Retinal pigment epithelial cell (primary cell): Measurements from ENCODE around the gene SUN5.
"Not testable (repeated sequence)": the region's sequence is repeated elsewhere in the genome, so short reads cannot be mapped to it uniquely, and the experiment has no call there.

Experiments
- DNase-seq: peaks from one replicate; pipeline ENCODE4 v3.0.0-alpha.2; 2010; ENCODE audit warnings: low read depth
- H3K4me3 ChIP-seq: 2 replicates; pipeline ENCODE4 v1.5.1; 2011; ENCODE audit warnings: mild to moderate bottlenecking, low read length, control low read depth, moderate library complexity
- CTCF ChIP-seq: conservative IDR thresholded peaks from 2 replicates; pipeline ENCODE4 v1.5.1; 2011; ENCODE audit warnings: low read depth, low read length, control low read depth, inconsistent platforms

Gene SUN5

GRCh38 chr20:32977281-32978008 is 26.8 kb downstream of the SUN5 start:
- no peak for TF ChIP-seq CTCF
- no peak for DNase-seq
- no peak overlapping the region for H3K4me3 ChIP-seq

GRCh38 chr20:32976746-32977145 is 27.5 kb downstream of the SUN5 start:
- H3K4me3 ChIP-seq = no peak overlapping the region
- no peak for TF ChIP-seq CTCF
- DNase-seq = no peak

GRCh38 chr20:32975698-32976674 is 28.2 kb downstream of the SUN5 start:
- no peak for DNase-seq
- no peak for TF ChIP-seq CTCF
- H3K4me3 ChIP-seq = no peak overlapping the region

- not testable (repeated sequence) for H3K4me3 ChIP-seq, DNase-seq
These were observed 29.1 kb downstream of the SUN5 start for GRCh38 chr20:32975121-32975520.

GRCh38 chr20:32974204-32975064 is 29.8 kb downstream of the SUN5 start:
- not testable (repeated sequence) for DNase-seq, H3K4me3 ChIP-seq

- DNase-seq = no peak
- no peak overlapping the region for H3K4me3 ChIP-seq
- TF ChIP-seq CTCF = no peak
These were observed 31.0 kb downstream of the SUN5 start for GRCh38 chr20:32973077-32973717.

- TF ChIP-seq CTCF = no peak
- no peak overlapping the region for H3K4me3 ChIP-seq
- no peak for DNase-seq
These were observed 31.8 kb downstream of the SUN5 start for GRCh38 chr20:32972181-32973076.
